Panc1 (cell line): ENCODE results near the gene VPS35L. TPM values are rescaled to one million over a fixed set of nuclear protein-coding genes. Genes with fewer than 3 reads are reported as not detected.
A peak's percentile ranks its signal among the peaks of the same experiment; 100 is the strongest.

Experiments used
- ATAC-seq: fragments of 200-7000 bp; cut with Tn5 transposase; 2 replicates; pipeline ENCODE4 v1.9.1; 2020; ENCODE audit warnings: mild to moderate bottlenecking, moderate library complexity
- BruUV-seq: library from RNA; stranded (reverse); fragments of 400-500 nt; replicated peaks from 2 replicates; lab custom pipeline; 2021; lab: Mats Ljungman, UMichigan
- CTCF ChIA-PET: fragments of 300-600 bp; sonication (Branson Sonifier 250); formaldehyde crosslinking; loops from one replicate; lab custom pipeline; 2022; ENCODE audit warnings: antibody characterized with exemption; lab: Charles Lee
- POLR2A ChIA-PET: fragments of 300-600 bp; sonication (Branson Sonifier 250); formaldehyde crosslinking; loops from one replicate; lab custom pipeline; 2022; ENCODE audit warnings: antibody characterized with exemption; lab: Charles Lee
- DNase-seq: peaks from one replicate; pipeline ENCODE4 v3.0.0-alpha.2; 2010; ENCODE audit warnings: low read depth, low spot score
- H3K27ac ChIP-seq: 2 replicates; pipeline ENCODE4 v1.5.1; 2011; ENCODE audit warnings: mild to moderate bottlenecking, low read length, inconsistent platforms
- H3K27me3 ChIP-seq: fragments of 200-500 bp; sonication (Bioruptor generic); 2 replicates; pipeline ENCODE4 v1.6.0; 2014; ENCODE audit warnings: low read length, inconsistent platforms; ENCODE audit not compliant: control insufficient read depth, insufficient read depth
- H3K36me3 ChIP-seq: fragments of 200-500 bp; sonication (Bioruptor generic); 2 replicates; pipeline ENCODE4 v1.5.1; 2014; ENCODE audit warnings: inconsistent platforms, mild to moderate bottlenecking, low read length, moderate library complexity; ENCODE audit not compliant: control insufficient read depth, insufficient read depth
- H3K4me1 ChIP-seq: 2 replicates; pipeline ENCODE4 v1.5.1; 2011; ENCODE audit warnings: inconsistent platforms, mild to moderate bottlenecking, low read length, moderate library complexity; ENCODE audit not compliant: control insufficient read depth, insufficient read depth
- H3K4me3 ChIP-seq, 2 experiments: 2 replicates each; pipeline ENCODE4 v1.5.1; 2011 to 2012; ENCODE audit warnings: low read depth in 2 of 2, low read length in 2 of 2, mild to moderate bottlenecking in 2 of 2, inconsistent platforms in 1 of 2, moderate library complexity in 1 of 2
- H3K9me3 ChIP-seq: fragments of 200-500 bp; sonication (Bioruptor generic); 2 replicates; pipeline ENCODE4 v1.5.1; 2014; ENCODE audit warnings: low read depth, mild to moderate bottlenecking, inconsistent platforms, low read length, moderate library complexity; ENCODE audit not compliant: control insufficient read depth, insufficient read depth
- POLR2AphosphoS5 ChIP-seq: IDR thresholded peaks from 2 replicates; pipeline ENCODE4 v1.6.1; 2012; ENCODE audit warnings: mild to moderate bottlenecking, low read depth, low read length, moderate library complexity
- SIN3A ChIP-seq: IDR thresholded peaks from 2 replicates; pipeline ENCODE4 v1.6.1; 2012; ENCODE audit warnings: low read depth, mild to moderate bottlenecking, low read length, moderate library complexity, borderline replicate concordance; ENCODE audit not compliant: insufficient read depth
- TCF7L2 ChIP-seq: IDR thresholded peaks from 2 replicates; pipeline ENCODE4 v1.6.1; 2011; ENCODE audit warnings: mild to moderate bottlenecking, low read depth, low read length, inconsistent platforms
- in situ Hi-C: cut with HindIII; loops from 2 replicates; pipeline ENCODE4 v1.10.0; 2016; ENCODE audit warnings: low sequenced_read_pairs, low pct_unique_long_range_greater_than_20kb
- intact Hi-C: fragments of 100-400 bp; cut with micrococcal nuclease; formaldehyde crosslinking; loops from one replicate; pipeline ENCODE4 v1.10.0; 2022; ENCODE audit not compliant: unreplicated experiment
- total RNA-seq: library from RNA; stranded (reverse); gene quantifications from one replicate; pipeline ENCODE4 v1.2.1, GENCODE V29; 2021; ENCODE audit not compliant: unreplicated experiment
- TF ChIP-seq, protein P1 (sequence below): fragments of 450-650 bp; IDR thresholded peaks from 2 replicates; pipeline ENCODE4 v1.5.1; 2017; ENCODE audit warnings: mild to moderate bottlenecking
- TF ChIP-seq, protein P2 (sequence below), 2 experiments: IDR thresholded peaks; 2 replicates each; pipeline ENCODE4 v1.6.1; 2011 to 2012; ENCODE audit warnings: low read depth in 2 of 2, control low read depth in 1 of 2, low read length in 1 of 2, mild to moderate bottlenecking in 1 of 2, moderate library complexity in 1 of 2; ENCODE audit not compliant: insufficient read depth in 1 of 2

The VPS35L gene
- total RNA-seq, 1 experiment from 2014 or later: 124 TPM

DNA sequence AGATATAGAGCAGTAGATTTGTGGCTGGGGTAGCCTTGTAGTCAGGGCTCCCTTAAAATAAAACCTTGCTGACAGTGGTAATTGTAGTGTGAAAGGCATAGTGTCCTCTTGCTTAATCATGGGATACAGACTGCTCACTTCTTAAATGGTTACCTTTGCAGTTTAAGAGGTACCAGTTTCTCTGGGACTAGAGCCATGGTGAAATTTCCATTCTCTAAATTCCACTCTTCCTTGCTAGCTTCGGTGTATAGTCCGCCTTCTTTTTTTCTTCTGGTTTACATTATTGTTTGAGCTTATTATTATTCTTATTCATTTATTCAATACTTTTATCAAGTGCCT is 30.1 kb upstream of the VPS35L start:
- Histone ChIP-seq H3K27ac (peak overlapping the region; percentile 90), H3K36me3 (peaks cover 18% of the 10 kb centered on the region), H3K9me3 (no peaks in the 10 kb centered on the region), H3K4me3 (peak overlapping the region; percentile 91 to 93), H3K27me3 (no peaks in the 10 kb centered on the region), H3K4me1 (peaks cover 25% of the 10 kb centered on the region)
- ChIA-PET POLR2A (no interaction called here), CTCF (interaction anchor here (0.5 kb wide), 1 partner anchor 547 kb away, joined by 4 read pairs; no protein-coding TSS in a partner anchor)
- BruUV-seq: no TSS peak
- intact Hi-C loops (no loop called here), in situ Hi-C loops (loop anchor here (25.0 kb wide), 1 partner anchor 113 kb away; the partner anchor contains the start of gene TMC5)
- TF ChIP-seq POLR2AphosphoS5 (no peak), TCF7L2 (no peak), SIN3A (no peak)
- TF ChIP-seq, protein P1, sequence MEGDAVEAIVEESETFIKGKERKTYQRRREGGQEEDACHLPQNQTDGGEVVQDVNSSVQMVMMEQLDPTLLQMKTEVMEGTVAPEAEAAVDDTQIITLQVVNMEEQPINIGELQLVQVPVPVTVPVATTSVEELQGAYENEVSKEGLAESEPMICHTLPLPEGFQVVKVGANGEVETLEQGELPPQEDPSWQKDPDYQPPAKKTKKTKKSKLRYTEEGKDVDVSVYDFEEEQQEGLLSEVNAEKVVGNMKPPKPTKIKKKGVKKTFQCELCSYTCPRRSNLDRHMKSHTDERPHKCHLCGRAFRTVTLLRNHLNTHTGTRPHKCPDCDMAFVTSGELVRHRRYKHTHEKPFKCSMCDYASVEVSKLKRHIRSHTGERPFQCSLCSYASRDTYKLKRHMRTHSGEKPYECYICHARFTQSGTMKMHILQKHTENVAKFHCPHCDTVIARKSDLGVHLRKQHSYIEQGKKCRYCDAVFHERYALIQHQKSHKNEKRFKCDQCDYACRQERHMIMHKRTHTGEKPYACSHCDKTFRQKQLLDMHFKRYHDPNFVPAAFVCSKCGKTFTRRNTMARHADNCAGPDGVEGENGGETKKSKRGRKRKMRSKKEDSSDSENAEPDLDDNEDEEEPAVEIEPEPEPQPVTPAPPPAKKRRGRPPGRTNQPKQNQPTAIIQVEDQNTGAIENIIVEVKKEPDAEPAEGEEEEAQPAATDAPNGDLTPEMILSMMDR: no peak
- TF ChIP-seq, protein P2, sequence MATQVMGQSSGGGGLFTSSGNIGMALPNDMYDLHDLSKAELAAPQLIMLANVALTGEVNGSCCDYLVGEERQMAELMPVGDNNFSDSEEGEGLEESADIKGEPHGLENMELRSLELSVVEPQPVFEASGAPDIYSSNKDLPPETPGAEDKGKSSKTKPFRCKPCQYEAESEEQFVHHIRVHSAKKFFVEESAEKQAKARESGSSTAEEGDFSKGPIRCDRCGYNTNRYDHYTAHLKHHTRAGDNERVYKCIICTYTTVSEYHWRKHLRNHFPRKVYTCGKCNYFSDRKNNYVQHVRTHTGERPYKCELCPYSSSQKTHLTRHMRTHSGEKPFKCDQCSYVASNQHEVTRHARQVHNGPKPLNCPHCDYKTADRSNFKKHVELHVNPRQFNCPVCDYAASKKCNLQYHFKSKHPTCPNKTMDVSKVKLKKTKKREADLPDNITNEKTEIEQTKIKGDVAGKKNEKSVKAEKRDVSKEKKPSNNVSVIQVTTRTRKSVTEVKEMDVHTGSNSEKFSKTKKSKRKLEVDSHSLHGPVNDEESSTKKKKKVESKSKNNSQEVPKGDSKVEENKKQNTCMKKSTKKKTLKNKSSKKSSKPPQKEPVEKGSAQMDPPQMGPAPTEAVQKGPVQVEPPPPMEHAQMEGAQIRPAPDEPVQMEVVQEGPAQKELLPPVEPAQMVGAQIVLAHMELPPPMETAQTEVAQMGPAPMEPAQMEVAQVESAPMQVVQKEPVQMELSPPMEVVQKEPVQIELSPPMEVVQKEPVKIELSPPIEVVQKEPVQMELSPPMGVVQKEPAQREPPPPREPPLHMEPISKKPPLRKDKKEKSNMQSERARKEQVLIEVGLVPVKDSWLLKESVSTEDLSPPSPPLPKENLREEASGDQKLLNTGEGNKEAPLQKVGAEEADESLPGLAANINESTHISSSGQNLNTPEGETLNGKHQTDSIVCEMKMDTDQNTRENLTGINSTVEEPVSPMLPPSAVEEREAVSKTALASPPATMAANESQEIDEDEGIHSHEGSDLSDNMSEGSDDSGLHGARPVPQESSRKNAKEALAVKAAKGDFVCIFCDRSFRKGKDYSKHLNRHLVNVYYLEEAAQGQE (IDR thresholded peaks at IDR 0.05; ENCODE audit: insufficient read depth in 1 of 2, low read depth in 2 of 2, low read length in 1 of 2): no peak
- ATAC-seq (no peak), DNase-seq (no peak)

DNA sequence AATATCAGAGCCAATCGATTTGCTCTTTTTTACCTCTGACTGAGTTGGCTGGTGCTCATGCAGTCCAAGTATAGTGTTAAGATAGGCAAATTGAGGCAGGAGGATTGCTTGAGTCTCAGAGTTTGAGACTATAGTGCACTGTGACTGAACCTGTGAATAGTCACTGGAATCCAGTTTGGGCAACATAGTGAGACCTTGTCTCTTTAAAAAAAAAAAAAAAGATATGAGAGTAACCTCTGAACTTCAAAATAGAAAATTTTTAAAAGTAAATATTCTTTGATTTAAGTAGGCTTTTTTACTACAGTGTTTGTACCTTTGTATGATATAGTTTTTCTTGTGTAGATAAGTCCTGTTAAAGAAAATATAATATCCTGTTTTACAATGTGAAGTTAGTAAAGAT is 28.3 kb upstream of the VPS35L start:
- H3K27me3 ChIP-seq: no peaks in the 10 kb centered on the region
- H3K4me1 ChIP-seq: peaks cover 21% of the 10 kb centered on the region
- no TSS peak for BruUV-seq
- DNase-seq (no peak), ATAC-seq (no peak)
- H3K36me3 ChIP-seq: peaks cover 18% of the 10 kb centered on the region
- H3K9me3 ChIP-seq: no peaks in the 10 kb centered on the region
- CTCF ChIA-PET: interaction anchor here (0.6 kb wide), 1 partner anchor 107 kb away, joined by 3 read pairs; no protein-coding TSS in a partner anchor
- H3K27ac ChIP-seq: peak overlapping the region; percentile 5; the same call in 1 of the 2 replicates
- in situ Hi-C loops: loop anchor here (25.0 kb wide), 1 partner anchor 115 kb away; the partner anchor contains the start of gene TMC5
- H3K4me3 ChIP-seq: no peak overlapping the region
- TF ChIP-seq, protein P2 (IDR thresholded peaks at IDR 0.05; ENCODE audit: insufficient read depth in 1 of 2, low read depth in 2 of 2, low read length in 1 of 2): no peak
- TF ChIP-seq, protein P1: no peak
- TF ChIP-seq POLR2AphosphoS5 (no peak), SIN3A (no peak), TCF7L2 (no peak)
- intact Hi-C loops: no loop called here
- POLR2A ChIA-PET: no interaction called here
